ENCODE data around the gene PAQR9. TPM values are rescaled to one million over a fixed set of nuclear protein-coding genes. Genes with fewer than 3 reads are reported as not detected.

The PAQR9 gene
- total and polyA plus RNA-seq, 2 of the 13 experiments (the other 11 are each of a cell fraction or from before 2014, with no cell fraction given), result 3.7 to 10.3 TPM

DNA sequence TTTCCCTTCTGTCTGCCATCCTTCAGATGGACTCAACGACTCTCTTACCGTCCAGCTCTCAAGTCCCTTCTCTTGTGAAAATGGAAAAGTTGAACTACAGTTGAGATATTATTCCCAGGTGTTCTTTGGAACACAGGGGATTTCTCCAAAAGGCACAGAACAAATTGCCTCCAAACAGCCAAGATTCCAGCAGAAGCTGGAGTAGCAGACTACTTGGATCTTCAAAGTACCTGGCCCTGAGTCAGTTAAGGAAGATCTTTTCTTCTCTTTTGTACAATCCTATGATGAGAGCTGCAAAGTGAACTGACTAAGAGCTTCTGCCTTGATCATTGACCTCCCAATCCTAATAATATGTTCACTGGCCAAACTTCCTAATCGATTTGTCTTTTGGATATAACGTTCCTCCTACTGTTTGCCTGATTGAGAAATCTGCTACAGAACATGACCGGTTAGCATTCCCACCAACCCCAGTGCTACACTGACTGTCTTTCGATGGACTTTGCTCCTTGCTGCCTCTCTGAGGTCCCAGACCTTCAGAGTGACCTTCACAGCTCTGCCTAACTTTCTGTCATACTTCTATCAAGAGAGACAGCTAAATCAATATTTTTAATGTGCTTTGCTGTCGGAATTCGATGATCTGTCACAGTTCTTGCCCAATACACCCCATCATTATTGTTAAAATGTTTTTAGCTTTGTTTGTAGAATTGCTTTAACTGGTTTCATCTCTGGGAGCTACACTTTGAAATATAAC lies 21.9 kb downstream of the PAQR9 start (continued):
- TF ChIP-seq, protein P1, sequence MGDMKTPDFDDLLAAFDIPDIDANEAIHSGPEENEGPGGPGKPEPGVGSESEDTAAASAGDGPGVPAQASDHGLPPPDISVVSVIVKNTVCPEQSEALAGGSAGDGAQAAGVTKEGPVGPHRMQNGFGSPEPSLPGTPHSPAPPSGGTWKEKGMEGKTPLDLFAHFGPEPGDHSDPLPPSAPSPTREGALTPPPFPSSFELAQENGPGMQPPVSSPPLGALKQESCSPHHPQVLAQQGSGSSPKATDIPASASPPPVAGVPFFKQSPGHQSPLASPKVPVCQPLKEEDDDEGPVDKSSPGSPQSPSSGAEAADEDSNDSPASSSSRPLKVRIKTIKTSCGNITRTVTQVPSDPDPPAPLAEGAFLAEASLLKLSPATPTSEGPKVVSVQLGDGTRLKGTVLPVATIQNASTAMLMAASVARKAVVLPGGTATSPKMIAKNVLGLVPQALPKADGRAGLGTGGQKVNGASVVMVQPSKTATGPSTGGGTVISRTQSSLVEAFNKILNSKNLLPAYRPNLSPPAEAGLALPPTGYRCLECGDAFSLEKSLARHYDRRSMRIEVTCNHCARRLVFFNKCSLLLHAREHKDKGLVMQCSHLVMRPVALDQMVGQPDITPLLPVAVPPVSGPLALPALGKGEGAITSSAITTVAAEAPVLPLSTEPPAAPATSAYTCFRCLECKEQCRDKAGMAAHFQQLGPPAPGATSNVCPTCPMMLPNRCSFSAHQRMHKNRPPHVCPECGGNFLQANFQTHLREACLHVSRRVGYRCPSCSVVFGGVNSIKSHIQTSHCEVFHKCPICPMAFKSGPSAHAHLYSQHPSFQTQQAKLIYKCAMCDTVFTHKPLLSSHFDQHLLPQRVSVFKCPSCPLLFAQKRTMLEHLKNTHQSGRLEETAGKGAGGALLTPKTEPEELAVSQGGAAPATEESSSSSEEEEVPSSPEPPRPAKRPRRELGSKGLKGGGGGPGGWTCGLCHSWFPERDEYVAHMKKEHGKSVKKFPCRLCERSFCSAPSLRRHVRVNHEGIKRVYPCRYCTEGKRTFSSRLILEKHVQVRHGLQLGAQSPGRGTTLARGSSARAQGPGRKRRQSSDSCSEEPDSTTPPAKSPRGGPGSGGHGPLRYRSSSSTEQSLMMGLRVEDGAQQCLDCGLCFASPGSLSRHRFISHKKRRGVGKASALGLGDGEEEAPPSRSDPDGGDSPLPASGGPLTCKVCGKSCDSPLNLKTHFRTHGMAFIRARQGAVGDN (CRISPR knock-in tag; IDR thresholded peaks at IDR 0.05), result no peak
- TF ChIP-seq TGIF2 (CRISPR knock-in tag; IDR thresholded peaks at IDR 0.05), result no peak
- peak; percentile 99 for TF ChIP-seq MEIS2 (CRISPR knock-in tag; IDR thresholded peaks at IDR 0.05)
- TF ChIP-seq STAG1 (CRISPR knock-in tag; IDR thresholded peaks at IDR 0.05), result peak; percentile 8; the same call in 1 of the 2 replicates
- TF ChIP-seq CBX2 (IDR thresholded peaks at IDR 0.05; ENCODE audit: low read depth, low read length), result no peak
- no peak for TF ChIP-seq CBX2 (CRISPR knock-in tag; IDR thresholded peaks at IDR 0.05; ENCODE audit: low read depth)
- TF ChIP-seq SOX5 (CRISPR knock-in tag; IDR thresholded peaks at IDR 0.05; ENCODE audit: borderline replicate concordance), result peak; percentile 92
- no peak for TF ChIP-seq ZNF562 (CRISPR knock-in tag; IDR thresholded peaks at IDR 0.05; ENCODE audit: borderline replicate concordance)
- TF ChIP-seq ZNF564 (CRISPR knock-in tag; IDR thresholded peaks at IDR 0.05), result no peak
- TF ChIP-seq ZMYM4 (CRISPR knock-in tag; IDR thresholded peaks at IDR 0.05), result peak; percentile 85
- TF ChIP-seq HHEX (CRISPR knock-in tag; IDR thresholded peaks at IDR 0.05), result 0 out of 2 replicates have a peak, but pooled peaks have one; percentile 59
- no peak for TF ChIP-seq XBP1 (CRISPR knock-in tag; IDR thresholded peaks at IDR 0.05)
- TF ChIP-seq, protein P2, sequence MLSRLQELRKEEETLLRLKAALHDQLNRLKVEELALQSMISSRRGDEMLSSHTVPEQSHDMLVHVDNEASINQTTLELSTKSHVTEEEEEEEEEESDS (CRISPR knock-in tag; IDR thresholded peaks at IDR 0.05; ENCODE audit: borderline replicate concordance), result no peak
- TF ChIP-seq NFIC (IDR thresholded peaks at IDR 0.05; ENCODE audit: low read length), result peak; percentile 99
- peak; percentile 88 for TF ChIP-seq ZNF264 (CRISPR knock-in tag; IDR thresholded peaks at IDR 0.05)
- TF ChIP-seq, protein P3, sequence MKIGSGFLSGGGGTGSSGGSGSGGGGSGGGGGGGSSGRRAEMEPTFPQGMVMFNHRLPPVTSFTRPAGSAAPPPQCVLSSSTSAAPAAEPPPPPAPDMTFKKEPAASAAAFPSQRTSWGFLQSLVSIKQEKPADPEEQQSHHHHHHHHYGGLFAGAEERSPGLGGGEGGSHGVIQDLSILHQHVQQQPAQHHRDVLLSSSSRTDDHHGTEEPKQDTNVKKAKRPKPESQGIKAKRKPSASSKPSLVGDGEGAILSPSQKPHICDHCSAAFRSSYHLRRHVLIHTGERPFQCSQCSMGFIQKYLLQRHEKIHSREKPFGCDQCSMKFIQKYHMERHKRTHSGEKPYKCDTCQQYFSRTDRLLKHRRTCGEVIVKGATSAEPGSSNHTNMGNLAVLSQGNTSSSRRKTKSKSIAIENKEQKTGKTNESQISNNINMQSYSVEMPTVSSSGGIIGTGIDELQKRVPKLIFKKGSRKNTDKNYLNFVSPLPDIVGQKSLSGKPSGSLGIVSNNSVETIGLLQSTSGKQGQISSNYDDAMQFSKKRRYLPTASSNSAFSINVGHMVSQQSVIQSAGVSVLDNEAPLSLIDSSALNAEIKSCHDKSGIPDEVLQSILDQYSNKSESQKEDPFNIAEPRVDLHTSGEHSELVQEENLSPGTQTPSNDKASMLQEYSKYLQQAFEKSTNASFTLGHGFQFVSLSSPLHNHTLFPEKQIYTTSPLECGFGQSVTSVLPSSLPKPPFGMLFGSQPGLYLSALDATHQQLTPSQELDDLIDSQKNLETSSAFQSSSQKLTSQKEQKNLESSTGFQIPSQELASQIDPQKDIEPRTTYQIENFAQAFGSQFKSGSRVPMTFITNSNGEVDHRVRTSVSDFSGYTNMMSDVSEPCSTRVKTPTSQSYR (CRISPR knock-in tag; IDR thresholded peaks at IDR 0.05; ENCODE audit: borderline replicate concordance), result peak; percentile 24; the same call in 1 of the 2 replicates
- TF ChIP-seq SALL2 (CRISPR knock-in tag; IDR thresholded peaks at IDR 0.05), result peak; percentile 70; the same call in 1 of the 2 replicates
- TF ChIP-seq ZNF792 (CRISPR knock-in tag; IDR thresholded peaks at IDR 0.05), result peak; percentile 48; the same call in 1 of the 2 replicates
- no peak; the same call in 1 of the 2 replicates for TF ChIP-seq ZNF335 (CRISPR knock-in tag; IDR thresholded peaks at IDR 0.05)
- TF ChIP-seq PHF5A (CRISPR knock-in tag; IDR thresholded peaks at IDR 0.05; ENCODE audit: low read depth, unreplicated experiment), result peak; percentile 91
- TF ChIP-seq ZNF160 (CRISPR knock-in tag; IDR thresholded peaks at IDR 0.05), result 0 out of 2 replicates have a peak, but pooled peaks have one; percentile 52
- TF ChIP-seq ZMAT3 (CRISPR knock-in tag; conservative IDR thresholded peaks at IDR 0.05), result no peak
- peak; percentile 78 for TF ChIP-seq KAT2B (IDR thresholded peaks at IDR 0.05; ENCODE audit: borderline replicate concordance, low read depth, low read length)
- TF ChIP-seq MTERF4 (CRISPR knock-in tag; IDR thresholded peaks at IDR 0.05), result no peak
